A673 (cell line): Measurements from ENCODE around the gene PRKCH. TPM values are rescaled to one million over a fixed set of nuclear protein-coding genes. Genes with fewer than 3 reads are reported as not detected.

Experiments
- BruUV-seq: library from RNA; stranded (reverse); fragments of 400-500 nt; replicated peaks from 2 replicates; lab custom pipeline; 2021; lab: Mats Ljungman, UMichigan
- CTCF ChIA-PET: fragments of 300-600 bp; sonication (Branson Sonifier 250); formaldehyde crosslinking; loops from one replicate; lab custom pipeline; 2022; ENCODE audit warnings: antibody characterized with exemption; lab: Charles Lee
- POLR2A ChIA-PET: fragments of 300-600 bp; sonication (Branson Sonifier 250); formaldehyde crosslinking; loops from one replicate; lab custom pipeline; 2022; ENCODE audit warnings: antibody characterized with exemption; ENCODE audit not compliant: low non-redundant PET; lab: Charles Lee
- DNase-seq: peaks from one replicate; pipeline ENCODE4 v3.0.0-alpha.2; 2015; ENCODE audit warnings: low spot score
- H3K27ac ChIP-seq: fragments of 200-600 bp; sonication (generic); 2 replicates; pipeline ENCODE4 v1.5.1; 2016; ENCODE audit warnings: mixed run types, low read depth, mild to moderate bottlenecking, mixed read lengths, antibody characterized with exemption, low read length; ENCODE audit not compliant: poor library complexity, severe bottlenecking
- H3K27me3 ChIP-seq: fragments of 200-600 bp; sonication (generic); replicated peaks from 2 replicates; pipeline ENCODE4 v1.6.1; 2017; ENCODE audit warnings: mixed run types, low read depth, mild to moderate bottlenecking, mixed read lengths, antibody characterized with exemption, low read length; ENCODE audit not compliant: insufficient read depth, poor library complexity
- H3K36me3 ChIP-seq: fragments of 200-600 bp; sonication (generic); 2 replicates; pipeline ENCODE4 v1.6.1; 2016; ENCODE audit warnings: mixed run types, mild to moderate bottlenecking, mixed read lengths, antibody characterized with exemption, low read length; ENCODE audit not compliant: insufficient read depth, poor library complexity, severe bottlenecking
- H3K4me1 ChIP-seq: fragments of 200-600 bp; sonication (generic); 2 replicates; pipeline ENCODE4 v1.6.1; 2017; ENCODE audit warnings: mixed run types, mild to moderate bottlenecking, mixed read lengths, antibody characterized with exemption, low read length; ENCODE audit not compliant: insufficient read depth, poor library complexity, severe bottlenecking
- H3K4me3 ChIP-seq: fragments of 200-600 bp; sonication (generic); 2 replicates; pipeline ENCODE4 v1.5.1; 2016; ENCODE audit warnings: low read depth, mixed run types, mild to moderate bottlenecking, mixed read lengths, low read length; ENCODE audit not compliant: poor library complexity, severe bottlenecking
- H3K9me3 ChIP-seq: fragments of 200-600 bp; sonication (generic); 2 replicates; pipeline ENCODE4 v1.6.1; 2016; ENCODE audit warnings: mixed run types, low read depth, mild to moderate bottlenecking, mixed read lengths, antibody characterized with exemption, low read length; ENCODE audit not compliant: poor library complexity, severe bottlenecking
- CTCF ChIP-seq: fragments of 300-800, 200-600 bp; sonication (generic); conservative IDR thresholded peaks from 2 replicates; pipeline ENCODE4 v1.5.1; 2017; ENCODE audit warnings: low read depth, mild to moderate bottlenecking, antibody characterized with exemption, low read length, moderate library complexity, mixed read lengths
- EZH2 ChIP-seq: fragments of 200-600 bp; sonication (generic); IDR thresholded peaks from 2 replicates; pipeline ENCODE4 v1.6.1; 2017; ENCODE audit warnings: borderline replicate concordance, low read depth, mild to moderate bottlenecking, mixed read lengths, antibody characterized with exemption, low read length; ENCODE audit not compliant: poor library complexity, severe bottlenecking
- intact Hi-C: fragments of 100-400 bp; cut with micrococcal nuclease; formaldehyde crosslinking; loops from one replicate; pipeline ENCODE4 v1.10.0; 2022; ENCODE audit not compliant: unreplicated experiment
- total RNA-seq: library from RNA; stranded (reverse); gene quantifications from 2 replicates; pipeline ENCODE4 v1.2.3, GENCODE V29; 2021

Gene PRKCH
- total RNA-seq, 1 experiment from 2014 or later: 1.8 TPM

DNA sequence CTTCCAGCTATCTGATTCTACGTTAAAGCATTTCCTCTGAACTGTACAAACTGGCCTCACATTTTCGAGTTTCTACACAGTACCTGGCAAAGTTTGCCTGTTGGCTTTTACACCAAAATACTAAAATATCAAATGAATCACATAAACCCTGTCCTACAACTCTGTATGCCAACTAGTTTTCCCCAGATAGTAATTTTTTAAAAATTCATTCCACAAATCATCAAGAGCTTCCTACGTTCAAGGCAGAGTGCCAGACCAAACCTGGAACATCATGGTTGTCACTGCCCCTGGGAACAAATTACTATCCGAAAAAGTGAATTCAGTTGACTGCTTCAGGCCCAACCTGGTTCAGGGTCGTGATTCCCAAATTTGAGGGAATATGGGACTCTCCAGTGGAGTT, 42.3 kb upstream of the PRKCH start:
- no peaks in the 10 kb centered on the region for H3K4me1 ChIP-seq
- ChIA-PET CTCF (no interaction called here), POLR2A (interaction anchor here (0.6 kb wide), 1 partner anchor 487 kb away, joined by 3 read pairs; no protein-coding TSS in a partner anchor)
- intact Hi-C loops: no loop called here
- H3K27me3 ChIP-seq: no peaks in the 10 kb centered on the region
- TF ChIP-seq CTCF (no peak), EZH2 (no peak)
- no peak overlapping the region for H3K4me3 ChIP-seq
- no peak for DNase-seq
- no peak overlapping the region for H3K27ac ChIP-seq
- no peaks in the 10 kb centered on the region for H3K36me3 ChIP-seq
- no peaks in the 10 kb centered on the region for H3K9me3 ChIP-seq
- no TSS peak for BruUV-seq

GRCh38 chr14:61280092-61280525, 41.3 kb upstream of the PRKCH start:
- Histone ChIP-seq H3K36me3 (no peaks in the 10 kb centered on the region), H3K9me3 (no peaks in the 10 kb centered on the region), H3K27ac (no peak overlapping the region), H3K4me1 (no peaks in the 10 kb centered on the region), H3K4me3 (peak overlapping the region; percentile 51), H3K27me3 (no peaks in the 10 kb centered on the region)
- TF ChIP-seq EZH2 (no peak), CTCF (no peak)
- no TSS peak for BruUV-seq
- ChIA-PET CTCF (interaction anchor here (0.6 kb wide), 1 partner anchor 11 kb away, joined by 4 read pairs; no protein-coding TSS in a partner anchor), POLR2A (no interaction called here)
- intact Hi-C loops: no loop called here
- DNase-seq: no peak

DNA sequence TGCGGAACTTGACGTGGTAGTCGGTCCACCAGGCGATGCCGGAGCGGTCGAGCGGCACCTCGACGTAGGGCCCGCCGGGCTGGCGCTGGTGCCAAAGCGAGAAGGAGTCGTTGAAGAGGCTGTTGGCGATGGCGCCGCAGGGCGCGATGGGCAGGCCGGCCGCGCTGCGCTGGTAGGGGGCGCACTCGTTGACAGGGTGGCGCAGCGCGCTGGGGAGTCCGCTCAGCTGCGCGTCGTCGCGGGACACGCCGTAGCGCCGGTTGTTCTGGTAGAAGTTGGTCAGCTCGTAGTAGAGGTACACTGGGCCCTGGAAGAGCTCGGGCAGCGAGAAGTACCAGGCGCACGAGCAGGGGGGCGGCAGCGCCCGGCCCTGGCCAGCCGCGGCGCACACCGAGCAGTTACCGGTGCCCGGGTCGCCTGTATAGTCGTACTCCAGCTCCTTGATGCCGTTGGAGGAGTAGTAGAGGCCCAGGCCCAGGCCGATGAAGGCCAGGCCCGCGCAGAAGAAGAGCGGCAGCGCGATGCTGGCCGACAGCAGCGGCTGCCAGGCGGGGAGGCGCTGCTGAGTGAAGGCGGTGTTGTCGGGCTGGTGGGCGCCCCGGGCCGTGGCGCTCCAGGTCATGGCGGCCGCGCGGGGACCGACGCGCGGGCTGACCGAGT, 40.7 kb upstream of the PRKCH start:
- TF ChIP-seq EZH2 (no peak), CTCF (peak; percentile 66)
- peak; percentile 72 for DNase-seq
- Histone ChIP-seq H3K27ac (no peak overlapping the region), H3K9me3 (no peaks in the 10 kb centered on the region), H3K4me3 (peak overlapping the region; percentile 51), H3K4me1 (no peaks in the 10 kb centered on the region), H3K36me3 (no peaks in the 10 kb centered on the region), H3K27me3 (no peaks in the 10 kb centered on the region)
- ChIA-PET CTCF (interaction anchor here (0.6 kb wide), 1 partner anchor 11 kb away, joined by 4 read pairs; no protein-coding TSS in a partner anchor), POLR2A (no interaction called here)
- intact Hi-C loops: no loop called here
- no TSS peak for BruUV-seq
